GM23338 (cell line): Measurements from ENCODE around the gene USH1C. TPM values are rescaled to one million over a fixed set of nuclear protein-coding genes. Genes with fewer than 3 reads are reported as not detected.

Experiments used
- ATAC-seq: fragments of 200-7000 bp; cut with Tn5 transposase; 3 replicates; pipeline ENCODE4 v1.9.1; 2020
- DNase-seq: peaks from one replicate; pipeline ENCODE4 v3.0.0-alpha.2; 2015; ENCODE audit warnings: low spot score
- H2AFZ ChIP-seq: fragments of 200-600 bp; sonication (generic); 2 replicates; pipeline ENCODE4 v1.8.0; 2016; ENCODE audit warnings: antibody characterized with exemption, mild to moderate bottlenecking, moderate library complexity
- H3F3A ChIP-seq: fragments of 200-600 bp; sonication (generic); replicated peaks from 2 replicates; pipeline ENCODE4 v1.8.0; 2017; ENCODE audit warnings: antibody characterized with exemption, mixed run types, low read depth
- H3K27ac ChIP-seq: fragments of 200-600 bp; sonication (generic); 2 replicates; pipeline ENCODE4 v1.6.1; 2016; ENCODE audit warnings: low read depth
- H3K27me3 ChIP-seq: fragments of 200-600 bp; sonication (generic); 2 replicates; pipeline ENCODE4 v1.8.0; 2016; ENCODE audit warnings: mild to moderate bottlenecking, mixed run types, moderate library complexity; ENCODE audit not compliant: insufficient read depth
- H3K36me3 ChIP-seq: fragments of 200-600 bp; sonication (generic); 2 replicates; pipeline ENCODE4 v1.8.0; 2016; ENCODE audit warnings: mild to moderate bottlenecking; ENCODE audit not compliant: insufficient read depth
- H3K4me1 ChIP-seq: fragments of 200-600 bp; sonication (generic); 2 replicates; pipeline ENCODE4 v1.8.0; 2016; ENCODE audit warnings: mild to moderate bottlenecking, moderate library complexity; ENCODE audit not compliant: insufficient read depth
- H3K4me2 ChIP-seq: fragments of 200-600 bp; sonication (generic); 2 replicates; pipeline ENCODE4 v1.7.1; 2017; ENCODE audit warnings: mixed run types
- H3K4me3 ChIP-seq: fragments of 200-600 bp; sonication (generic); 2 replicates; pipeline ENCODE4 v1.6.1; 2016; ENCODE audit warnings: mixed run types
- H3K79me2 ChIP-seq: fragments of 200-600 bp; sonication (generic); replicated peaks from 2 replicates; pipeline ENCODE4 v1.8.0; 2017; ENCODE audit warnings: mild to moderate bottlenecking; ENCODE audit not compliant: insufficient read depth
- H3K9me2 ChIP-seq: fragments of 200-600 bp; sonication (generic); 2 replicates; pipeline ENCODE4 v1.8.0; 2017; ENCODE audit not compliant: insufficient read depth
- H4K20me1 ChIP-seq: fragments of 200-600 bp; sonication (generic); replicated peaks from 2 replicates; pipeline ENCODE4 v1.8.0; 2017; ENCODE audit warnings: mild to moderate bottlenecking; ENCODE audit not compliant: insufficient read depth
- H3K27ac Mint-ChIP-seq: 2 replicates; pipeline ENCODE4 v1.8.0; 2020; ENCODE audit warnings: inconsistent platforms, mild to moderate bottlenecking, moderate library complexity, mixed read lengths
- H3K27me3 Mint-ChIP-seq: 3 replicates; pipeline ENCODE4 v1.8.0; 2022; ENCODE audit warnings: low read depth, mild to moderate bottlenecking, moderate library complexity, mixed read lengths, inconsistent platforms; ENCODE audit not compliant: insufficient read depth, poor library complexity
- H3K36me3 Mint-ChIP-seq: 3 replicates; pipeline ENCODE4 v1.8.0; 2021; ENCODE audit warnings: low read depth, mild to moderate bottlenecking, inconsistent platforms, moderate library complexity, mixed read lengths
- H3K4me1 Mint-ChIP-seq: 3 replicates; pipeline ENCODE4 v1.8.0; 2020; ENCODE audit warnings: mild to moderate bottlenecking, inconsistent platforms, mixed read lengths
- H3K4me3 Mint-ChIP-seq: 3 replicates; pipeline ENCODE4 v1.8.0; 2021; ENCODE audit warnings: moderate library complexity, mild to moderate bottlenecking, inconsistent platforms, mixed read lengths
- H3K9me3 Mint-ChIP-seq: 3 replicates; pipeline ENCODE4 v1.8.0; 2020; ENCODE audit warnings: moderate library complexity, mild to moderate bottlenecking, inconsistent platforms, mixed read lengths
- CREB1 ChIP-seq: fragments of 250-450 bp; sonication (Bioruptor Pico); IDR thresholded peaks from 2 replicates; pipeline ENCODE4 v1.5.0; 2020; ENCODE audit warnings: low read depth, mild to moderate bottlenecking, moderate library complexity
- ETS1 ChIP-seq: IDR thresholded peaks from 2 replicates; pipeline ENCODE4 v1.6.1; 2016; ENCODE audit warnings: antibody characterized with exemption
- EZH2 ChIP-seq: fragments of 200-600 bp; sonication (generic); IDR thresholded peaks from one replicate; pipeline ENCODE4 v1.8.0; 2017; ENCODE audit warnings: antibody characterized with exemption, mild to moderate bottlenecking, low read depth; ENCODE audit not compliant: unreplicated experiment
- EZH2phosphoT487 ChIP-seq: fragments of 200-600 bp; sonication (generic); IDR thresholded peaks from one replicate; pipeline ENCODE4 v1.8.1; 2018; ENCODE audit warnings: antibody characterized with exemption; ENCODE audit not compliant: unreplicated experiment
- JUNB ChIP-seq: IDR thresholded peaks from one replicate; pipeline ENCODE4 v1.6.1; 2016; ENCODE audit warnings: antibody characterized with exemption; ENCODE audit not compliant: unreplicated experiment
- NANOG ChIP-seq: IDR thresholded peaks from 2 replicates; pipeline ENCODE4 v1.6.1; 2016; ENCODE audit warnings: antibody characterized with exemption, borderline replicate concordance
- POLR2AphosphoS5 ChIP-seq: IDR thresholded peaks from 2 replicates; pipeline ENCODE4 v1.6.1; 2016; ENCODE audit warnings: antibody characterized with exemption, low read depth
- STAT1 ChIP-seq: IDR thresholded peaks from one replicate; pipeline ENCODE4 v1.6.1; 2016; ENCODE audit warnings: antibody characterized with exemption; ENCODE audit not compliant: unreplicated experiment
- ZNF114 ChIP-seq: fragments of 250-450 bp; sonication (Bioruptor Pico); IDR thresholded peaks from 2 replicates; pipeline ENCODE4 v1.5.0; 2020; ENCODE audit warnings: mild to moderate bottlenecking, moderate library complexity
- ZNF331 ChIP-seq: fragments of 250-450 bp; sonication (Bioruptor Pico); IDR thresholded peaks from 2 replicates; pipeline ENCODE4 v1.5.0; 2020; ENCODE audit warnings: low read depth, mild to moderate bottlenecking, moderate library complexity
- polyA plus RNA-seq: library from polyadenylated mRNA; unstranded; fragments of >200 nt; fragmentation: Nextera tagmentation; extraction: Ambion mirVana; gene quantifications from 2 replicates; pipeline ENCODE4 v1.2.1, GENCODE V29; 2016
- total RNA-seq: library from RNA; depleted of rRNA; stranded (reverse); fragments of >200 nt; shearing (Covaris generic); gene quantifications from 2 replicates; pipeline ENCODE4 v1.2.3, GENCODE V29; 2014
- TF ChIP-seq, protein P1 (sequence below): IDR thresholded peaks from one replicate; pipeline ENCODE4 v1.6.1; 2018; ENCODE audit warnings: antibody characterized with exemption; ENCODE audit not compliant: unreplicated experiment
- TF ChIP-seq, protein P2 (sequence below), 2 experiments: fragments of 200-600 bp in 1 of 2; sonication (generic) in 1 of 2; conservative IDR thresholded peaks; 2 replicates each; pipeline versions ENCODE4 v1.5.1 to v1.6.1; 2016 to 2017; ENCODE audit warnings: antibody characterized with exemption in 2 of 2, low read depth in 2 of 2, mild to moderate bottlenecking in 2 of 2, moderate library complexity in 1 of 2
- TF ChIP-seq, protein P3 (sequence below): fragments of 250-450 bp; sonication (Bioruptor Pico); IDR thresholded peaks from 2 replicates; pipeline ENCODE4 v1.5.0; 2020; ENCODE audit warnings: mild to moderate bottlenecking, moderate library complexity

Gene USH1C
- total and polyA plus RNA-seq, 2 experiments from 2014 or later = 1.3 to 1.8 TPM

DNA sequence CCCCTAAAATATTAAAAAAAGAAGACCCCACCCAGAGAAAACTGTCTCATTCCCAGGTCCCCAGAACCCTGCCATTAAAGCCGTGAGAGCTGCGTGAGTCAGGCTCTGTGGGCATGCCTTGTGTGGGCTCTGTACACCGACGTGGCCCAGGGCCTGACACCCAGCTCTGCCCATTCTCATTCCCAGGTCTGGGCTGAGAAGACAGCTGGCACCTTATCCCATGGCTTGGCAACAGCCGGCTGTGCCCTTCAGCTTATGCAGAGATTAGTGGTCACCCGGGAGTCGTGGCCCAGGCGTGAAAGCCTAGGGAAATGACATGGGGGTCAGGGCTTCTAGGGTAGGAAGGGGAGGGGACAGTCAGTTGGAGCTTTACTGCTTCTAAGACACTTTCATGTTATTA lies 34.7 kb upstream of the USH1C start:
- Mint-ChIP-seq H3K27me3 (peaks cover 3% of the 10 kb centered on the region), H3K36me3 (no peaks in the 10 kb centered on the region), H3K4me3 (no peak overlapping the region), H3K27ac (no peak overlapping the region), H3K4me1 (peaks cover 20% of the 10 kb centered on the region), H3K9me3 (no peaks in the 10 kb centered on the region)
- Histone ChIP-seq H3F3A (no peaks in the 10 kb centered on the region), H4K20me1 (no peaks in the 10 kb centered on the region), H3K4me1 (no peaks in the 10 kb centered on the region), H3K9me2 (no peaks in the 10 kb centered on the region), H3K4me3 (no peak overlapping the region), H3K4me2 (no peak overlapping the region), H3K36me3 (no peaks in the 10 kb centered on the region), H3K79me2 (no peaks in the 10 kb centered on the region), H2AFZ (no peak overlapping the region), H3K27ac (no peak overlapping the region), H3K27me3 (no peaks in the 10 kb centered on the region)
- no peak for DNase-seq
- ATAC-seq = no peak
- TF ChIP-seq STAT1 = no peak
- no peak for TF ChIP-seq EZH2
- no peak for TF ChIP-seq ETS1
- TF ChIP-seq JUNB = no peak
- TF ChIP-seq, protein P1, sequence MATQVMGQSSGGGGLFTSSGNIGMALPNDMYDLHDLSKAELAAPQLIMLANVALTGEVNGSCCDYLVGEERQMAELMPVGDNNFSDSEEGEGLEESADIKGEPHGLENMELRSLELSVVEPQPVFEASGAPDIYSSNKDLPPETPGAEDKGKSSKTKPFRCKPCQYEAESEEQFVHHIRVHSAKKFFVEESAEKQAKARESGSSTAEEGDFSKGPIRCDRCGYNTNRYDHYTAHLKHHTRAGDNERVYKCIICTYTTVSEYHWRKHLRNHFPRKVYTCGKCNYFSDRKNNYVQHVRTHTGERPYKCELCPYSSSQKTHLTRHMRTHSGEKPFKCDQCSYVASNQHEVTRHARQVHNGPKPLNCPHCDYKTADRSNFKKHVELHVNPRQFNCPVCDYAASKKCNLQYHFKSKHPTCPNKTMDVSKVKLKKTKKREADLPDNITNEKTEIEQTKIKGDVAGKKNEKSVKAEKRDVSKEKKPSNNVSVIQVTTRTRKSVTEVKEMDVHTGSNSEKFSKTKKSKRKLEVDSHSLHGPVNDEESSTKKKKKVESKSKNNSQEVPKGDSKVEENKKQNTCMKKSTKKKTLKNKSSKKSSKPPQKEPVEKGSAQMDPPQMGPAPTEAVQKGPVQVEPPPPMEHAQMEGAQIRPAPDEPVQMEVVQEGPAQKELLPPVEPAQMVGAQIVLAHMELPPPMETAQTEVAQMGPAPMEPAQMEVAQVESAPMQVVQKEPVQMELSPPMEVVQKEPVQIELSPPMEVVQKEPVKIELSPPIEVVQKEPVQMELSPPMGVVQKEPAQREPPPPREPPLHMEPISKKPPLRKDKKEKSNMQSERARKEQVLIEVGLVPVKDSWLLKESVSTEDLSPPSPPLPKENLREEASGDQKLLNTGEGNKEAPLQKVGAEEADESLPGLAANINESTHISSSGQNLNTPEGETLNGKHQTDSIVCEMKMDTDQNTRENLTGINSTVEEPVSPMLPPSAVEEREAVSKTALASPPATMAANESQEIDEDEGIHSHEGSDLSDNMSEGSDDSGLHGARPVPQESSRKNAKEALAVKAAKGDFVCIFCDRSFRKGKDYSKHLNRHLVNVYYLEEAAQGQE = no peak
- no peak for TF ChIP-seq NANOG
- TF ChIP-seq CREB1 (CRISPR knock-in tag) = no peak
- TF ChIP-seq, protein P2, sequence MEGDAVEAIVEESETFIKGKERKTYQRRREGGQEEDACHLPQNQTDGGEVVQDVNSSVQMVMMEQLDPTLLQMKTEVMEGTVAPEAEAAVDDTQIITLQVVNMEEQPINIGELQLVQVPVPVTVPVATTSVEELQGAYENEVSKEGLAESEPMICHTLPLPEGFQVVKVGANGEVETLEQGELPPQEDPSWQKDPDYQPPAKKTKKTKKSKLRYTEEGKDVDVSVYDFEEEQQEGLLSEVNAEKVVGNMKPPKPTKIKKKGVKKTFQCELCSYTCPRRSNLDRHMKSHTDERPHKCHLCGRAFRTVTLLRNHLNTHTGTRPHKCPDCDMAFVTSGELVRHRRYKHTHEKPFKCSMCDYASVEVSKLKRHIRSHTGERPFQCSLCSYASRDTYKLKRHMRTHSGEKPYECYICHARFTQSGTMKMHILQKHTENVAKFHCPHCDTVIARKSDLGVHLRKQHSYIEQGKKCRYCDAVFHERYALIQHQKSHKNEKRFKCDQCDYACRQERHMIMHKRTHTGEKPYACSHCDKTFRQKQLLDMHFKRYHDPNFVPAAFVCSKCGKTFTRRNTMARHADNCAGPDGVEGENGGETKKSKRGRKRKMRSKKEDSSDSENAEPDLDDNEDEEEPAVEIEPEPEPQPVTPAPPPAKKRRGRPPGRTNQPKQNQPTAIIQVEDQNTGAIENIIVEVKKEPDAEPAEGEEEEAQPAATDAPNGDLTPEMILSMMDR (conservative IDR thresholded peaks at IDR 0.05; ENCODE audit: low read depth in 2 of 2) = no peak
- TF ChIP-seq POLR2AphosphoS5 = no peak
- no peak for TF ChIP-seq ZNF114 (CRISPR knock-in tag)
- no peak for TF ChIP-seq EZH2phosphoT487
- TF ChIP-seq, protein P3, sequence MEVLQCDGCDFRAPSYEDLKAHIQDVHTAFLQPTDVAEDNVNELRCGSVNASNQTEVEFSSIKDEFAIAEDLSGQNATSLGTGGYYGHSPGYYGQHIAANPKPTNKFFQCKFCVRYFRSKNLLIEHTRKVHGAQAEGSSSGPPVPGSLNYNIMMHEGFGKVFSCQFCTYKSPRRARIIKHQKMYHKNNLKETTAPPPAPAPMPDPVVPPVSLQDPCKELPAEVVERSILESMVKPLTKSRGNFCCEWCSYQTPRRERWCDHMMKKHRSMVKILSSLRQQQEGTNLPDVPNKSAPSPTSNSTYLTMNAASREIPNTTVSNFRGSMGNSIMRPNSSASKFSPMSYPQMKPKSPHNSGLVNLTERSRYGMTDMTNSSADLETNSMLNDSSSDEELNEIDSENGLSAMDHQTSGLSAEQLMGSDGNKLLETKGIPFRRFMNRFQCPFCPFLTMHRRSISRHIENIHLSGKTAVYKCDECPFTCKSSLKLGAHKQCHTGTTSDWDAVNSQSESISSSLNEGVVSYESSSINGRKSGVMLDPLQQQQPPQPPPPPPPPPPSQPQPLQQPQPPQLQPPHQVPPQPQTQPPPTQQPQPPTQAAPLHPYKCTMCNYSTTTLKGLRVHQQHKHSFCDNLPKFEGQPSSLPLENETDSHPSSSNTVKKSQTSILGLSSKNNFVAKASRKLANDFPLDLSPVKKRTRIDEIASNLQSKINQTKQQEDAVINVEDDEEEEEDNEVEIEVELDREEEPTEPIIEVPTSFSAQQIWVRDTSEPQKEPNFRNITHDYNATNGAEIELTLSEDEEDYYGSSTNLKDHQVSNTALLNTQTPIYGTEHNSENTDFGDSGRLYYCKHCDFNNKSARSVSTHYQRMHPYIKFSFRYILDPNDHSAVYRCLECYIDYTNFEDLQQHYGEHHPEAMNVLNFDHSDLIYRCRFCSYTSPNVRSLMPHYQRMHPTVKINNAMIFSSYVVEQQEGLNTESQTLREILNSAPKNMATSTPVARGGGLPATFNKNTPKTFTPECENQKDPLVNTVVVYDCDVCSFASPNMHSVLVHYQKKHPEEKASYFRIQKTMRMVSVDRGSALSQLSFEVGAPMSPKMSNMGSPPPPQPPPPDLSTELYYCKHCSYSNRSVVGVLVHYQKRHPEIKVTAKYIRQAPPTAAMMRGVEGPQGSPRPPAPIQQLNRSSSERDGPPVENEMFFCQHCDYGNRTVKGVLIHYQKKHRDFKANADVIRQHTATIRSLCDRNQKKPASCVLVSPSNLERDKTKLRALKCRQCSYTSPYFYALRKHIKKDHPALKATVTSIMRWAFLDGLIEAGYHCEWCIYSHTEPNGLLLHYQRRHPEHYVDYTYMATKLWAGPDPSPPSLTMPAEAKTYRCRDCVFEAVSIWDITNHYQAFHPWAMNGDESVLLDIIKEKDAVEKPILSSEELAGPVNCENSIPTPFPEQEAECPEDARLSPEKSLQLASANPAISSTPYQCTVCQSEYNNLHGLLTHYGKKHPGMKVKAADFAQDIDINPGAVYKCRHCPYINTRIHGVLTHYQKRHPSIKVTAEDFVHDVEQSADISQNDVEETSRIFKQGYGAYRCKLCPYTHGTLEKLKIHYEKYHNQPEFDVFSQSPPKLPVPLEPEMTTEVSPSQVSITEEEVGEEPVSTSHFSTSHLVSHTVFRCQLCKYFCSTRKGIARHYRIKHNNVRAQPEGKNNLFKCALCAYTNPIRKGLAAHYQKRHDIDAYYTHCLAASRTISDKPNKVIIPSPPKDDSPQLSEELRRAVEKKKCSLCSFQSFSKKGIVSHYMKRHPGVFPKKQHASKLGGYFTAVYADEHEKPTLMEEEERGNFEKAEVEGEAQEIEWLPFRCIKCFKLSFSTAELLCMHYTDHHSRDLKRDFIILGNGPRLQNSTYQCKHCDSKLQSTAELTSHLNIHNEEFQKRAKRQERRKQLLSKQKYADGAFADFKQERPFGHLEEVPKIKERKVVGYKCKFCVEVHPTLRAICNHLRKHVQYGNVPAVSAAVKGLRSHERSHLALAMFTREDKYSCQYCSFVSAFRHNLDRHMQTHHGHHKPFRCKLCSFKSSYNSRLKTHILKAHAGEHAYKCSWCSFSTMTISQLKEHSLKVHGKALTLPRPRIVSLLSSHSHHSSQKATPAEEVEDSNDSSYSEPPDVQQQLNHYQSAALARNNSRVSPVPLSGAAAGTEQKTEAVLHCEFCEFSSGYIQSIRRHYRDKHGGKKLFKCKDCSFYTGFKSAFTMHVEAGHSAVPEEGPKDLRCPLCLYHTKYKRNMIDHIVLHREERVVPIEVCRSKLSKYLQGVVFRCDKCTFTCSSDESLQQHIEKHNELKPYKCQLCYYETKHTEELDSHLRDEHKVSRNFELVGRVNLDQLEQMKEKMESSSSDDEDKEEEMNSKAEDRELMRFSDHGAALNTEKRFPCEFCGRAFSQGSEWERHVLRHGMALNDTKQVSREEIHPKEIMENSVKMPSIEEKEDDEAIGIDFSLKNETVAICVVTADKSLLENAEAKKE (CRISPR knock-in tag) = no peak
- no peak for TF ChIP-seq ZNF331 (CRISPR knock-in tag)
